HepG2 (cell line): Measurements from ENCODE around the gene GRHPR. TPM values are rescaled to one million over a fixed set of nuclear protein-coding genes. Genes with fewer than 3 reads are reported as not detected.

Experiments used
- ARNTL ChIP-seq: sonication (generic); formaldehyde crosslinking; IDR thresholded peaks from 2 replicates; pipeline ENCODE4 v1.4.0; 2020; ENCODE audit warnings: mild to moderate bottlenecking, missing genetic modification reagents
- ATAD3A ChIP-seq: sonication (generic); formaldehyde crosslinking; IDR thresholded peaks from 2 replicates; pipeline ENCODE4 v1.4.0; 2020; ENCODE audit warnings: missing genetic modification reagents
- CREM ChIP-seq, 2 experiments: sonication (generic) in 1 of 2; formaldehyde crosslinking in 1 of 2; IDR thresholded peaks; 2 replicates each; pipeline versions ENCODE4 v1.4.0 to v1.6.1; 2016 to 2020; ENCODE audit warnings: antibody characterized with exemption in 1 of 2, mild to moderate bottlenecking in 1 of 2, missing genetic modification reagents in 1 of 2
- DNMT3B ChIP-seq: conservative IDR thresholded peaks from 2 replicates; pipeline ENCODE4 v1.6.1; 2016; ENCODE audit warnings: missing biosample characterization, control low read depth
- GTF2F1 ChIP-seq: fragments of 150-350 bp; IDR thresholded peaks from 2 replicates; pipeline ENCODE4 v1.6.1; 2014; ENCODE audit warnings: low read length
- HDAC1 ChIP-seq: sonication (generic); formaldehyde crosslinking; IDR thresholded peaks from 2 replicates; pipeline ENCODE4 v1.5.1; 2020; ENCODE audit warnings: mild to moderate bottlenecking, missing genetic modification reagents
- HHEX ChIP-seq: IDR thresholded peaks from 2 replicates; pipeline ENCODE4 v1.6.1; 2016; ENCODE audit warnings: control low read depth
- IKZF4 ChIP-seq: sonication (generic); formaldehyde crosslinking; IDR thresholded peaks from 2 replicates; pipeline ENCODE4 v1.5.1; 2020; ENCODE audit warnings: borderline replicate concordance, mild to moderate bottlenecking, low read depth, missing genetic modification reagents; ENCODE audit errors: not compliant biosample characterization
- KAT8 ChIP-seq: IDR thresholded peaks from 2 replicates; pipeline ENCODE4 v1.6.1; 2016; ENCODE audit warnings: missing genetic modification reagents, missing compliant biosample characterization
- MTA1 ChIP-seq: sonication (generic); formaldehyde crosslinking; IDR thresholded peaks from 2 replicates; pipeline ENCODE4 v1.4.0; 2020; ENCODE audit warnings: missing genetic modification reagents, mild to moderate bottlenecking, borderline replicate concordance
- NR2C2 ChIP-seq: sonication (generic); formaldehyde crosslinking; IDR thresholded peaks from 2 replicates; pipeline ENCODE4 v1.4.0; 2020; ENCODE audit warnings: missing genetic modification reagents, mild to moderate bottlenecking, moderate library complexity, borderline replicate concordance
- PHB2 ChIP-seq: fragments of 450-650 bp; IDR thresholded peaks from 2 replicates; pipeline ENCODE4 v1.6.1; 2018; ENCODE audit not compliant: partially characterized antibody
- POLR2AphosphoS2 ChIP-seq: IDR thresholded peaks from 2 replicates; pipeline ENCODE4 v1.6.1; 2011; ENCODE audit warnings: low read depth, low read length, improper control_type of control experiment
- REPIN1 ChIP-seq: sonication (generic); formaldehyde crosslinking; IDR thresholded peaks from 2 replicates; pipeline ENCODE4 v1.8.0; 2022; ENCODE audit warnings: missing genetic modification reagents, low read depth, mild to moderate bottlenecking, borderline replicate concordance
- REXO4 ChIP-seq: sonication (generic); formaldehyde crosslinking; IDR thresholded peaks from 2 replicates; pipeline ENCODE4 v1.8.0; 2022; ENCODE audit warnings: missing genetic modification reagents, mild to moderate bottlenecking, borderline replicate concordance
- SRSF1 ChIP-seq: fragments of 200-400 bp; formaldehyde crosslinking; optimal IDR thresholded peaks from 2 replicates; pipeline ENCODE3; 2017; ENCODE audit warnings: mild to moderate bottlenecking, low read depth, low read length, moderate library complexity
- SUZ12 ChIP-seq: fragments of 150-350 bp; IDR thresholded peaks from 2 replicates; pipeline ENCODE4 v1.6.1; 2014; ENCODE audit warnings: low read depth, low read length
- TCF7 ChIP-seq: sonication (generic); IDR thresholded peaks from 2 replicates; pipeline ENCODE4 v1.6.1; 2016; ENCODE audit warnings: antibody characterized with exemption, low read depth
- THAP7 ChIP-seq: sonication (generic); formaldehyde crosslinking; IDR thresholded peaks from 2 replicates; pipeline ENCODE4 v1.8.1; 2023; ENCODE audit warnings: mild to moderate bottlenecking, missing genetic modification reagents
- ZBTB14 ChIP-seq: sonication (generic); formaldehyde crosslinking; IDR thresholded peaks from 2 replicates; pipeline ENCODE4 v1.4.0; 2020; ENCODE audit warnings: missing genetic modification reagents
- ZBTB20 ChIP-seq: sonication (generic); formaldehyde crosslinking; IDR thresholded peaks from 2 replicates; pipeline ENCODE4 v1.8.1; 2023; ENCODE audit warnings: missing genetic modification reagents, low read depth, mild to moderate bottlenecking, borderline replicate concordance
- ZNF430 ChIP-seq: sonication (generic); formaldehyde crosslinking; IDR thresholded peaks from 2 replicates; pipeline ENCODE4 v1.9.0; 2021; ENCODE audit warnings: mild to moderate bottlenecking, missing genetic modification reagents
- ZNF451 ChIP-seq: sonication (generic); formaldehyde crosslinking; IDR thresholded peaks from 2 replicates; pipeline ENCODE4 v1.5.0; 2020; ENCODE audit warnings: mild to moderate bottlenecking, missing genetic modification reagents
- ZNF775 ChIP-seq: sonication (generic); formaldehyde crosslinking; IDR thresholded peaks from 2 replicates; pipeline ENCODE4 v1.4.0; 2020; ENCODE audit warnings: missing genetic modification reagents, mild to moderate bottlenecking, moderate library complexity, borderline replicate concordance
- polyA plus RNA-seq, 8 experiments: library from polyadenylated mRNA; depleted of rRNA in 3 of 8; stranded (reverse) in 7 of 8; unstranded in 1 of 8; fragments of >200 nt; fragmentation: Illumina TruSeq in 4 of 8; extraction: Trizol in 4 of 8; gene quantifications; 2 replicates each; pipeline versions ENCODE4 v1.2.1 to v1.2.3, GENCODE V29; 2011 to 2016; ENCODE audit warnings: low read depth in 4 of 8, missing spikeins in 1 of 8, mixed read lengths in 1 of 8; ENCODE audit not compliant: insufficient read depth in 1 of 8
- total RNA-seq, 5 experiments: library from RNA; depleted of rRNA; stranded (reverse); fragments of >200 nt; fragmentation: Illumina TruSeq; extraction: Trizol; gene quantifications; 2 replicates each; pipeline ENCODE4 v1.2.3, GENCODE V29; 2016; ENCODE audit warnings: low read depth in 1 of 5
- TF ChIP-seq, protein P1 (sequence below): IDR thresholded peaks from 2 replicates; pipeline ENCODE4 v1.6.1; 2016; ENCODE audit warnings: low read depth, borderline replicate concordance
- TF ChIP-seq, protein P2 (sequence below): sonication (generic); formaldehyde crosslinking; IDR thresholded peaks from 2 replicates; pipeline ENCODE4 v1.5.0; 2020; ENCODE audit warnings: missing genetic modification reagents
- TF ChIP-seq, protein P3 (sequence below): conservative IDR thresholded peaks from 2 replicates; pipeline ENCODE4 v1.6.1; 2018; ENCODE audit warnings: missing genetic modification reagents

The GRHPR gene
- total and polyA plus RNA-seq, 2 of the 13 experiments (the other 11 are each of a cell fraction or from before 2014, with no cell fraction given) = 113 to 115 TPM

- TF ChIP-seq ATAD3A (CRISPR knock-in tag) (no peak), IKZF4 (CRISPR knock-in tag) (no peak), ARNTL (0 out of 2 replicates have a peak, but pooled peaks have one; percentile 38), ZNF430 (peak; percentile 34; the same call in 1 of the 2 replicates), HHEX (CRISPR knock-in tag) (no peak), ZNF775 (CRISPR knock-in tag) (no peak), REPIN1 (CRISPR knock-in tag) (no peak; the same call in 1 of the 2 replicates), KAT8 (CRISPR knock-in tag) (no peak), MTA1 (CRISPR knock-in tag) (no peak), PHB2 (no peak), SUZ12 (no peak), TCF7 (no peak), ZBTB14 (CRISPR knock-in tag) (peak; percentile 86), CREM (IDR thresholded peaks at IDR 0.05) (no peak), CREM (CRISPR knock-in tag; IDR thresholded peaks at IDR 0.05) (no peak), GTF2F1 (no peak), ZBTB20 (CRISPR knock-in tag) (no peak), SRSF1 (peak; percentile 46), THAP7 (CRISPR knock-in tag) (no peak), REXO4 (CRISPR knock-in tag) (no peak), NR2C2 (CRISPR knock-in tag) (peak; percentile 9; the same call in 1 of the 2 replicates), ZNF451 (CRISPR knock-in tag) (peak; percentile 70; the same call in 1 of the 2 replicates), POLR2AphosphoS2 (no peak), HDAC1 (CRISPR knock-in tag) (no peak), DNMT3B (CRISPR knock-in tag) (peak; percentile 24; the same call in 1 of the 2 replicates)
- TF ChIP-seq, protein P1, sequence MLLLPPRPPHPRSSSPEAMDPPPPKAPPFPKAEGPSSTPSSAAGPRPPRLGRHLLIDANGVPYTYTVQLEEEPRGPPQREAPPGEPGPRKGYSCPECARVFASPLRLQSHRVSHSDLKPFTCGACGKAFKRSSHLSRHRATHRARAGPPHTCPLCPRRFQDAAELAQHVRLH (CRISPR knock-in tag) = no peak
- TF ChIP-seq, protein P2, sequence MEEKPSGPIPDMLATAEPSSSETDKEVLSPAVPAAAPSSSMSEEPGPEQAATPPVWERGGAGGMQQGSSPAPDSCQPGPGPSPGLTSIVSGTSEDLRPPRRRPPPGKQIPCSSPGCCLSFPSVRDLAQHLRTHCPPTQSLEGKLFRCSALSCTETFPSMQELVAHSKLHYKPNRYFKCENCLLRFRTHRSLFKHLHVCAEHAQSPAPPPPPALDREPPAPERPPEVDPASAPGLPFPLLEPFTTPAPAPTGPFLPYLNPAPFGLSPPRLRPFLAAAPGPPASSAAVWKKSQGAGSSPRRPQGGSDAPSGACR (CRISPR knock-in tag) = no peak
- TF ChIP-seq, protein P3, sequence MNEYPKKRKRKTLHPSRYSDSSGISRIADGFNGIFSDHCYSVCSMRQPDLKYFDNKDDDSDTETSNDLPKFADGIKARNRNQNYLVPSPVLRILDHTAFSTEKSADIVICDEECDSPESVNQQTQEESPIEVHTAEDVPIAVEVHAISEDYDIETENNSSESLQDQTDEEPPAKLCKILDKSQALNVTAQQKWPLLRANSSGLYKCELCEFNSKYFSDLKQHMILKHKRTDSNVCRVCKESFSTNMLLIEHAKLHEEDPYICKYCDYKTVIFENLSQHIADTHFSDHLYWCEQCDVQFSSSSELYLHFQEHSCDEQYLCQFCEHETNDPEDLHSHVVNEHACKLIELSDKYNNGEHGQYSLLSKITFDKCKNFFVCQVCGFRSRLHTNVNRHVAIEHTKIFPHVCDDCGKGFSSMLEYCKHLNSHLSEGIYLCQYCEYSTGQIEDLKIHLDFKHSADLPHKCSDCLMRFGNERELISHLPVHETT (CRISPR knock-in tag) = 0 out of 2 replicates have a peak, but pooled peaks have one; percentile 51
Measured at GRCh38 chr9:37464426-37465248, 42.1 kb downstream of the GRHPR start (continued).
